ENCODE measurements around the gene OXLD1.
"Not testable (repeated sequence)": the region's sequence is repeated elsewhere in the genome, so short reads cannot be mapped to it uniquely, and the experiment has no call there.

Gene OXLD1

DNA sequence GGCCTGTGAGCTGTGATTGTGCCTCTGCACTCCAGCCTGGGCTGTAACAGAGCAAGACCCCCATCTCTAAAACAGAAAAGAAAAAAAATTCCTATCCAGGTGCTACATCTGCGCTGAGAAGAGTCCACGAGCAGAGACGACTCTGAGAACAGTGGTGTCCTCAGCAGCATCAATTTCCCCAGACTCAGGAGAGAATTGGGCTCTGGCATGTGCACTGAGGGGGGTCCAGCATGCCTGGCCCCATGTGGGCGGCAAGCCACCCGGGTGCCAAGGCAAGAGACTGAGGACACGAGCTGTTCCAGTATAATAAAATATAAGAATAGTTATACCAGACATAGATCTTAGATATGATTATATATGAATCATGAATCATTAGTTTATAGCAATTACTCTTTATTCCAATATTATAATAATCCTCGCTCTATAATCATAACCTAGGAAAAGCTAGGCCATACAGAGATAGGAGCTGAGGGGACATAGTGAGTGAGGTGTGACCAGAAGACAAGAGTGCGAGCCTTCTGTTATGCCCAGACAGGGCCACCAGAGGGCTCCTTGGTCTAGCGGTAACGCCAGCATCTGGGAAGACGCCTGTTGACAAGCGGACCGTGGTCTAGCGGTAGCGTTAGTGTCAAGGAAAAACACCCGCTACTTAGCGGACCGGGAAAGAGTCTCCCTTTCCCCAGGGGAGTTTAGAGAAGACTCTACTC, 9.3 kb upstream of the OXLD1 start:
- not testable (repeated sequence) for H3K4me3 ChIP-seq (ENCODE audit: low read length); H3K4me2 ChIP-seq (ENCODE audit: low read length); H3K9me3 ChIP-seq (replicated peaks; ENCODE audit: low read length); H3K9ac ChIP-seq (ENCODE audit: low read depth, low read length); H3K4me1 ChIP-seq (ENCODE audit: control insufficient read depth, insufficient read depth, low read length); H3K27me3 ChIP-seq (ENCODE audit: control insufficient read depth, insufficient read depth, low read length)
- peaks cover 36% of the 10 kb centered on the region for H3K36me3 ChIP-seq (ENCODE audit: insufficient read depth, low read length)

DNA sequence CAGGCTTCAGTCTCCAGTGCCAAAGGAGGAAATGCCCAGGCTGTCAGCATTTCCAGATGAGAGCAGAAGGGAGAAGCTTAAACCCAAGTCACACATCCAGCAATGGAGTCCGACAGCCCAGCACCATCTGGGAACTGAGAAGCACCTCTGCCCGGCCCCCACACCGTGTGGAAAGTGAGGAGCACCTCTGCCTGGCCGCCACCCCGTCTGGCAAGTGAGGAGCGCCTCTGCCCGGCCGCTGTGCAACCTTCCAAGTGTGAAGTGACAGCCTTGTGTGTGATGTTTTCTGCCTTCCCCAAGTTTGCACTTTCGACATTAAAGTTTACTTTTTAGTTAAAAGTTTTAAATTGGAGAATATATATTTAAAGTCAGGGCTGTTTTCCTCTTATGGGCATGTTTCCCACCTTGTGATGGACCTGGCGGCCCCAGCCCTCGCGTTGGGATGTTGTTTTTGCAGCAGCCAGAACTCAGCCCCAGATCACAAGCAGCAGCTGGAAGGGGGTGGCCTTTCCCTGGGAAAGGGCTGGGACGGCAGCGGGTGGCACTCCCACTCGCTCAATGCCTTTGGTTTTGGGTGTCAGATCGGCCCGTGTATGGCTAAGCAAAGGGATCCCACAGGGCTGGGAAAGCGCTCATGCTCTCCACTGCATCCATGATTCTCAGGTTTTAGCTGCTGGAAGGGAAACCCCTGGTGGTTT, 7.3 kb upstream of the OXLD1 start:
- Histone ChIP-seq H3K4me1 (ENCODE audit: control insufficient read depth, insufficient read depth, low read length) (no peaks in the 10 kb centered on the region), H3K9me3 (replicated peaks; ENCODE audit: low read length) (no peaks in the 10 kb centered on the region), H3K4me3 (ENCODE audit: low read length) (no peak overlapping the region), H3K9ac (ENCODE audit: low read depth, low read length) (no peak overlapping the region), H3K27me3 (ENCODE audit: control insufficient read depth, insufficient read depth, low read length) (no peaks in the 10 kb centered on the region), H3K36me3 (ENCODE audit: insufficient read depth, low read length) (peaks cover 40% of the 10 kb centered on the region), H3K4me2 (ENCODE audit: low read length) (no peak overlapping the region)

DNA sequence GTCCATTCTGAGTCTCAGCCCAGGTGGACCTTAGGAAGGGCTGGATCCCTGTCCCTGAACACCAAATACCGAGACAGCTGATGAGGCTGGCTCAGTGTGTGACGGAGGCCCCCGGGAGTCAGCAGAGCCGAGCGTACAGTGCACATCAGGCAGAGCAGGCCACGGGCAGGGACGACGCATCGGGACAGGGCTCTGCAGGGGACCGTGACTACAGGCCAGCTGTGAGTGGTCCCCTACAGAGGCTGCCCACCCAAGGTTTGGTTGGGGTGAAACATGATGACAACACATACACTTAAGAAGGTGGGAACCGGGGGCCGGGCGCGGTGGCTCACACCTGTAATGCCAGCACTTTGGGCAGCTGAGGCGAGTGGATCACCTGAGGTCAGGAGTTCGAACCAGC, 6.5 kb upstream of the OXLD1 start:
- Histone ChIP-seq H3K9ac (ENCODE audit: low read depth, low read length) (no peak overlapping the region), H3K36me3 (ENCODE audit: insufficient read depth, low read length) (peaks cover 40% of the 10 kb centered on the region)

DNA sequence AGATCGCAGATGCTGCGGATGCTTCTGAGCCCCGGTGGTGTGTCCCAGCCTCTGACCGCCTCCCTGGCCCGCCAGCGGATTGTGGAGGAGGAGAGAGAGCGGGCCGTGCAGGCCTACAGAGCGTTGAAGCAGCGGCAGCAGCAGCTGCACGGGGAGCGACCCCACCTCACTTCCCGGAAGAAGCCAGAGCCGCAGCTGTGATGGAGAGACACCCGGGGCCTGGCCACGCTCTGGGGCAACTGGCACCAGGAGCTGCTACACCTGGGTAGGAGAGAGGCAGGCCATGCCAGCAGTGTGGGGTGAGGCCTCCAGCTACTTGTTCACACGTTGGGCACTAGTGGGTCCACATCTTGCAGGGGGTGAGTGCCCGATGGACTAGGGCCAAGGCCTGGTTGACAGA, 6.1 kb upstream of the OXLD1 start:
- Histone ChIP-seq H3K9ac (ENCODE audit: low read depth, low read length) (no peak overlapping the region), H3K27me3 (ENCODE audit: control insufficient read depth, insufficient read depth, low read length) (no peaks in the 10 kb centered on the region), H3K9me3 (replicated peaks; ENCODE audit: low read length) (no peaks in the 10 kb centered on the region), H3K4me3 (ENCODE audit: low read length) (no peak overlapping the region), H3K4me1 (ENCODE audit: control insufficient read depth, insufficient read depth, low read length) (peaks cover 6% of the 10 kb centered on the region), H3K4me2 (ENCODE audit: low read length) (no peak overlapping the region), H3K36me3 (ENCODE audit: insufficient read depth, low read length) (peaks cover 40% of the 10 kb centered on the region)

More for the DNA sequence above, 6.5 kb upstream of the OXLD1 start:
- Histone ChIP-seq H3K4me3 (ENCODE audit: low read length) (no peak overlapping the region), H3K27me3 (ENCODE audit: control insufficient read depth, insufficient read depth, low read length) (no peaks in the 10 kb centered on the region), H3K4me2 (ENCODE audit: low read length) (no peak overlapping the region), H3K4me1 (ENCODE audit: control insufficient read depth, insufficient read depth, low read length) (peaks cover 2% of the 10 kb centered on the region), H3K9me3 (replicated peaks; ENCODE audit: low read length) (no peaks in the 10 kb centered on the region)

DNA sequence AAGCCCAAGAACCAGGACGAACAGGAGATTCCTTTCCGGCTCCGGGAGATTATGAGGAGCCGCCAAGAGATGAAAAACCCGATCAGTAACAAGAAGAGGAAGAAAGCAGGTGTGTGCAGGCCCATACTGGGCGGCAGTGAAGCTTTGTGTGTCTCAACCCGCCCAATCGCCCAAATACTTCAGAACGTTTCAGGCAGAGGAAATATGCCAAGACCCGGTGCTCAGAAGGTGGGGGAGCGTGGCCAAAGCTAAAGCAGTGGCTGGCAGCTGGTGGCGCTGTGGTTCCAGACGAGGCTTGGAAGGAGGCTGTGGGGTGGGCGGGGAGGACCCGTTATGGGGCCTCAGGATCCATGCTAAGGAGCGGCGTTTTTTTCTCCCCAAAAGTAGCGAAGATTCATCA, 1.3 kb upstream of the OXLD1 start:
- H3K36me3 ChIP-seq (ENCODE audit: insufficient read depth, low read length) = peaks cover 44% of the 10 kb centered on the region
- no peaks in the 10 kb centered on the region for H3K27me3 ChIP-seq (ENCODE audit: control insufficient read depth, insufficient read depth, low read length)
- peaks cover 21% of the 10 kb centered on the region for H3K4me1 ChIP-seq (ENCODE audit: control insufficient read depth, insufficient read depth, low read length)
- peak overlapping the region; percentile 42 for H3K4me2 ChIP-seq (ENCODE audit: low read length)
- peak overlapping the region; percentile 24 for H3K4me3 ChIP-seq (ENCODE audit: low read length)
- no peak overlapping the region for H3K9ac ChIP-seq (ENCODE audit: low read depth, low read length)
- no peaks in the 10 kb centered on the region for H3K9me3 ChIP-seq (replicated peaks; ENCODE audit: low read length)

DNA sequence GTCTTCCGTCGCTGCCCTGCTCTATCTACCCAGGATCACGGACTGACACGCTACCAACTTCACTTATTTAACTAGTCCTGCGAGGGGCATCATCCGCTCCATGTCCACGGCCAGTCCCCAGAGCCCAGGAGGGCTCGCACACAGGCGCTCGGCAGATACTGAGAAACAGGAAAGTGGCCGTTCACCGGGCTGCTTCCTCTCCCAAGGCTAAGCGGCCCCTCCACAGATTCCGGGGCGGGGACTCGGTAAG, 388 bp downstream of the OXLD1 start:
- peak overlapping the region; percentile 95 for H3K4me3 ChIP-seq (ENCODE audit: low read length)
- peak overlapping the region; percentile 94 for H3K9ac ChIP-seq (ENCODE audit: low read depth, low read length)
- peaks cover 21% of the 10 kb centered on the region for H3K4me1 ChIP-seq (ENCODE audit: control insufficient read depth, insufficient read depth, low read length)
- H3K4me2 ChIP-seq (ENCODE audit: low read length) = peak overlapping the region; percentile 95
- H3K9me3 ChIP-seq (replicated peaks; ENCODE audit: low read length) = no peaks in the 10 kb centered on the region
- H3K36me3 ChIP-seq (ENCODE audit: insufficient read depth, low read length) = peaks cover 26% of the 10 kb centered on the region
- H3K27me3 ChIP-seq (ENCODE audit: control insufficient read depth, insufficient read depth, low read length) = no peaks in the 10 kb centered on the region

DNA sequence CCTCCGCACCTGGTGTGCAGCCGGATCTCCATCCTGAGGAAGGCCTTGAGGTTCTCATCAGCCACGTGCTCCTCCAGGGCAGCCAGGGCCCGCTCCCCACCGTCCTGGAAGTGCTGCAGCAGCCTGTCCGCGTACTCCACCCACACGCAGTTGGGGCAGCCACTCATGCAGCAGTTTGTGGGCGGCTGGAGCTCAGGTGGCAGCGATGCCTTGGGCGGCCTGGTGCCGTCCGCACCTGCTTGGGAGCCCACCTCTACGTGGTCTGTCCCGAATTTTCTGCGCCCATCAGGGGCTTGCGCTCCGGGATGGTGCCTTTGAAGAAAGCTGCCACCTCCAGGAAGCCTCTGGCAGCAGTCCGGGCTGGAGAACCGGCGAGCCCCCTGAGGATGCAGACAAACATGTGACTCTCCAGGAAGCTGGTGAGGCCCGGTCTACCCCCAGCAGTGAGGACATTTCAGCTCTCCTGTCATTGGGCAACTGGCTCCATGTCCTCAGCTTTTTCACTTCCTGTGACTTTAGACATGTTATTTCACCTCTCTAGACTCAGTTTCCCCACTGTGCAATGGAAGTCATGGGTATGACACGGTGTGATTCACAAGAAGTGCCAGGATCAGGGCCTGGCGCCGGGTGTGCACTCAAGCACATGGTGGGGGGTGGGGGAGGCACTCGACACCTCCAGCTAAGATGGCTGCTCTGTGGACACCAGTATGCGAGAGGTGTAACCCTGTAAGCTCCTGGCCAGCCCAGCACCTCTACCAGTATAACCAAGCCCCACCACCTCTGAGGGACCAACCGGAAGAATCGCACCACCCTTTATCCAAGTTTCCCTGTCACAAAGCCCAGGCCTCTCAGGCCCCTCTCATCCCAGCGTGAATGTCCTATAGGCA, 957 bp downstream of the OXLD1 start:
- Histone ChIP-seq H3K4me2 (ENCODE audit: low read length) (peak overlapping the region; percentile 95), H3K9me3 (replicated peaks; ENCODE audit: low read length) (no peaks in the 10 kb centered on the region), H3K4me3 (ENCODE audit: low read length) (peak overlapping the region; percentile 95), H3K9ac (ENCODE audit: low read depth, low read length) (peak overlapping the region; percentile 94), H3K27me3 (ENCODE audit: control insufficient read depth, insufficient read depth, low read length) (no peaks in the 10 kb centered on the region), H3K36me3 (ENCODE audit: insufficient read depth, low read length) (peaks cover 22% of the 10 kb centered on the region), H3K4me1 (ENCODE audit: control insufficient read depth, insufficient read depth, low read length) (peaks cover 21% of the 10 kb centered on the region)

DNA sequence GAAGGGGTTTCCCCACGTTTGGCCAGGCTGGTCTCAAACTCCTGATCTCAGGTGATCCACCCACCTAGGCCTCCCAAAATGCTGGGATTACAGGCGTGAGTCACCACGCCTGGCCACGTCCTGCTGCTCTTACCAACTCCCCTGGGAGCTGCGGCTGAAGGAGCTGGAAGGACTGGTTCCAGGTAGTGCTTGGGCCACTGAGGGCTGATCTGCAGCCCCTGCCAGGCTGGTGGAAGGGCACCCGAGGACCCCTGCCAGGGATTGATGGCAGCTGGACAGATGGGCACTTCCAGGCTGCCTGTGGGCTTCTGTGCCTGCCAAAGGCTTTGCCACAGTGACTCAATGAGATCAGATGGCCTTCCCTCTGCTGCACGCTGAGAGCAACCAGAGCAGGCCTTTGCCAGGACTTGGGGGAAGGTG, 2.3 kb downstream of the OXLD1 start:
- no peaks in the 10 kb centered on the region for H3K9me3 ChIP-seq (replicated peaks; ENCODE audit: low read length)

DNA sequence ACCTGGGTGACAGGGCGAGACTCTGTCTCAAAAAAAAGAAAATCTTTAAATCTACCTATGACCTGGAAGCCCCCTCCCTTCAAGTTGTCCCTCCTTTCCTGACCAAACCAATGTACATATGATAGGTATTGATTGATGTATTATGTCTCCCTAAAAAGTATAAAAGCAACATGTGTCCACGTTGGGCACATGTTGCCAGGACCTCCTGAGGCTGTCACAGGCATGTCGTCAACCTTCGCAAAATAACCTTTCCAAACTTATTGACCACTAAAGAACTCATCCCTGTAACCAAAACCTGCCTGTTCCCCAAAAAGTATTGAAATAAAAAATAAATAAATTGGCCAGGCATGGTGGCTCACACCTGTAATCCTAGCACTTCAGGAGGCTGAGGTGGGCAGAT, 4.4 kb downstream of the OXLD1 start:
- peaks cover 13% of the 10 kb centered on the region for H3K36me3 ChIP-seq (ENCODE audit: insufficient read depth, low read length)
- no peaks in the 10 kb centered on the region for H3K9me3 ChIP-seq (replicated peaks; ENCODE audit: low read length)
- H3K27me3 ChIP-seq (ENCODE audit: control insufficient read depth, insufficient read depth, low read length) = no peaks in the 10 kb centered on the region
- H3K4me1 ChIP-seq (ENCODE audit: control insufficient read depth, insufficient read depth, low read length) = peaks cover 13% of the 10 kb centered on the region
- H3K4me3 ChIP-seq (ENCODE audit: low read length) = no peak overlapping the region
- H3K9ac ChIP-seq (ENCODE audit: low read depth, low read length) = no peak overlapping the region
- no peak overlapping the region for H3K4me2 ChIP-seq (ENCODE audit: low read length)

More for the DNA sequence above, 2.3 kb downstream of the OXLD1 start:
- Histone ChIP-seq H3K36me3 (ENCODE audit: insufficient read depth, low read length) (peaks cover 13% of the 10 kb centered on the region), H3K4me1 (ENCODE audit: control insufficient read depth, insufficient read depth, low read length) (peaks cover 21% of the 10 kb centered on the region), H3K27me3 (ENCODE audit: control insufficient read depth, insufficient read depth, low read length) (no peaks in the 10 kb centered on the region), H3K4me2 (ENCODE audit: low read length) (no peak overlapping the region), H3K9ac (ENCODE audit: low read depth, low read length) (no peak overlapping the region), H3K4me3 (ENCODE audit: low read length) (no peak overlapping the region)

DNA sequence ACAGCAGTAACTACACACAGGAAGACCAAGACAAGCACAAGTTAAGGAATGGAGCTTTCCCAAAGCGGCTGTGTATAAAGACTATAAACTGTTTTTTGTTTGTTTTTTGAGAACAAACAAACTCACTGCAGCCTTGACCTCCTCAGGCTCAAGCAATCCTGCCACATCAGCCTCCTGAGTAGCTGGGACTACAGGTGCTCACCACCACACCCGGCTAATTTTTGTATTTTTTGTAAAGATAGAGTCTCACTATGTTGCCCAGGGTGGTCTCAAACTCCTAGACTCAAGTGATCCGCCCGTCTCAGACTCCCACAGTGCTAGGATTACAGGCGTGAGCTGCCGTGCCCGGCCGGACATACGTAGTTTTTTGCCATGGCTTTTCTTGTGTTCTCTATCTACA, 6.0 kb downstream of the OXLD1 start:
- Histone ChIP-seq H3K4me2 (ENCODE audit: low read length) (no peak overlapping the region), H3K9ac (ENCODE audit: low read depth, low read length) (no peak overlapping the region), H3K4me3 (ENCODE audit: low read length) (no peak overlapping the region), H3K36me3 (ENCODE audit: insufficient read depth, low read length) (peaks cover 13% of the 10 kb centered on the region), H3K27me3 (ENCODE audit: control insufficient read depth, insufficient read depth, low read length) (no peaks in the 10 kb centered on the region), H3K9me3 (replicated peaks; ENCODE audit: low read length) (no peaks in the 10 kb centered on the region), H3K4me1 (ENCODE audit: control insufficient read depth, insufficient read depth, low read length) (peaks cover 9% of the 10 kb centered on the region)

DNA sequence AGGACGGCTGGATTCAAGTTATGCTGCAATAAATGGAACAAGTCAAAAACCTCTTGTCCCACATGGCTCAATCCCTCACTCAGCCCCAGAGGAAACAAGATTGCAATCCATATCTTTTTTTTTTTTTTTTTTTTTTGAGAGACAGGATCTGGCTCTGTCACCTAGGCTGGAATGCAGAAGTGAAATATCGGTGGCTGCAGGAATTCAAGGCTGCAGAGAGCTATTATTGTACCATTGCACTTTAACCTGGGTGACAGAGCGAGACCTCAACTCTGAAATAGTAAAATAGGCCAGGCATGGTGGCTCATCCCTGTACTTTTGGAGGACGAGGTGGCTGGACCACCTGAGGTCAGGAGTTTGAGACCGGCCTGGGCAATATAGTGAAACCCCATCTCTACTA, 7.4 kb downstream of the OXLD1 start:
- no peaks in the 10 kb centered on the region for H3K27me3 ChIP-seq (ENCODE audit: control insufficient read depth, insufficient read depth, low read length)
- H3K4me3 ChIP-seq (ENCODE audit: low read length) = no peak overlapping the region
- H3K4me2 ChIP-seq (ENCODE audit: low read length) = no peak overlapping the region
- H3K36me3 ChIP-seq (ENCODE audit: insufficient read depth, low read length) = peaks cover 2% of the 10 kb centered on the region
- no peaks in the 10 kb centered on the region for H3K9me3 ChIP-seq (replicated peaks; ENCODE audit: low read length)
- peaks cover 2% of the 10 kb centered on the region for H3K4me1 ChIP-seq (ENCODE audit: control insufficient read depth, insufficient read depth, low read length)
- no peak overlapping the region for H3K9ac ChIP-seq (ENCODE audit: low read depth, low read length)
